Natural killer cell (primary cell): ENCODE data around the gene STAP2. TPM values are rescaled to one million over a fixed set of nuclear protein-coding genes. Genes with fewer than 3 reads are reported as not detected.

Experiments
- ATAC-seq, 3 donors: fragments of 150-1000 bp in 2 of 3; fragments of 200-7000 bp in 1 of 3; cut with Tn5 transposase; 1 replicate in 1 of 3; 2 replicates in 2 of 3; pipeline ENCODE4 v1.10.0; 2021; ENCODE audit warnings: mild to moderate bottlenecking in 2 of 3, moderate library complexity in 2 of 3
- DNase-seq, 2 donors: peaks; one replicate each; pipeline versions ENCODE4 v3.0.0 to v3.0.0-alpha.2; 2013 to 2021; ENCODE audit warnings: mixed read lengths in 1 of 2
- H3K27ac ChIP-seq: one replicate; pipeline ENCODE4 v1.5.1; 2013; ENCODE audit warnings: mild to moderate bottlenecking, low read length
- H3K27me3 ChIP-seq: one replicate; pipeline ENCODE4 v1.6.1; 2013; ENCODE audit warnings: low read length; ENCODE audit not compliant: control insufficient read depth, insufficient read depth
- H3K36me3 ChIP-seq: one replicate; pipeline ENCODE4 v1.6.1; 2013; ENCODE audit warnings: low read length; ENCODE audit not compliant: control insufficient read depth, insufficient read depth
- H3K4me1 ChIP-seq: one replicate; pipeline ENCODE4 v1.6.1; 2013; ENCODE audit warnings: low read length; ENCODE audit not compliant: control insufficient read depth, insufficient read depth
- H3K4me3 ChIP-seq: one replicate; pipeline ENCODE4 v1.5.1; 2013; ENCODE audit warnings: low read length
- H3K9me3 ChIP-seq: one replicate; pipeline ENCODE4 v1.6.1; 2013; ENCODE audit warnings: low read length; ENCODE audit not compliant: control insufficient read depth, insufficient read depth
- H3K27ac Mint-ChIP-seq, 2 donors: one replicate each; pipeline ENCODE4 v1.8.0; 2022; ENCODE audit warnings: mild to moderate bottlenecking in 2 of 2, mixed read lengths in 2 of 2, moderate library complexity in 1 of 2
- H3K27me3 Mint-ChIP-seq, 2 donors: one replicate each; pipeline ENCODE4 v1.8.0; 2022; ENCODE audit warnings: low read depth in 2 of 2, mixed read lengths in 2 of 2
- H3K36me3 Mint-ChIP-seq: one replicate; pipeline ENCODE4 v1.8.0; 2022; ENCODE audit warnings: mixed read lengths
- H3K4me1 Mint-ChIP-seq, 2 donors: one replicate each; pipeline ENCODE4 v1.8.0; 2022; ENCODE audit warnings: mixed read lengths in 2 of 2
- H3K4me3 Mint-ChIP-seq: one replicate; pipeline ENCODE4 v1.8.0; 2022; ENCODE audit warnings: mild to moderate bottlenecking, moderate library complexity, mixed read lengths
- H3K9me3 Mint-ChIP-seq, 2 donors: one replicate each; pipeline ENCODE4 v1.8.0; 2022; ENCODE audit warnings: mixed read lengths in 2 of 2
- CTCF ChIP-seq: fragments of 200-600 bp; IDR thresholded peaks from one replicate; pipeline ENCODE4 v1.8.0; 2022; ENCODE audit warnings: antibody characterized with exemption
- WGBS: methylation state at CpG from one replicate; pipeline ENCODE4 v1.1.7; 2013; ENCODE audit warnings: missing lambda C conversion rate; ENCODE audit not compliant: insufficient coverage; 5-methylcytosine and 5-hydroxymethylcytosine counted together
- intact Hi-C: fragments of 100-400 bp; cut with micrococcal nuclease; formaldehyde crosslinking; loops from one replicate; pipeline ENCODE4 v1.14.2; 2022
- total RNA-seq, 4 donors: library from RNA; stranded (reverse); fragments of 120-200 nt in 1 of 4; gene quantifications; one replicate each; pipeline versions ENCODE4 v1.2.3 to v1.2.4, GENCODE V29; 2013 to 2022

The STAP2 gene
- total RNA-seq, 3 donors from 2014 or later (not counting 1 experiment from before 2014, with no cell fraction given), result 1.4 to 3.3 (median 2.0) TPM

GRCh38 chr19:4342615-4343369, 4.2 kb upstream of the STAP2 start:
- peak; percentile 27 for TF ChIP-seq CTCF
- Histone ChIP-seq H3K4me1 (peaks cover 51% of the 10 kb centered on the region), H3K27me3 (no peaks in the 10 kb centered on the region), H3K4me3 (peak overlapping the region; percentile 90), H3K27ac (peak overlapping the region; percentile 89), H3K9me3 (no peaks in the 10 kb centered on the region), H3K36me3 (no peaks in the 10 kb centered on the region)
- Mint-ChIP-seq H3K27ac (peak overlapping the region; percentile 79 to 92), H3K9me3 (no peaks in the 10 kb centered on the region), H3K4me1 (peaks cover 24 to 59% of the 10 kb centered on the region in 2 donors), H3K36me3 (no peaks in the 10 kb centered on the region), H3K27me3 (no peaks in the 10 kb centered on the region), H3K4me3 (peak overlapping the region; percentile 93)
- under 1% methylated on average over 39 of the region's 39 CpGs for WGBS
- intact Hi-C loops, result loop anchor here (1.0 to 5.0 kb wide), 4 partner anchors 14 to 95 kb away; partner anchors contain the start of genes SH3GL1 and YJU2
- peak; percentile 79 to 92 (median 80) for ATAC-seq
- DNase-seq, result peak; percentile 87 to 98

DNA sequence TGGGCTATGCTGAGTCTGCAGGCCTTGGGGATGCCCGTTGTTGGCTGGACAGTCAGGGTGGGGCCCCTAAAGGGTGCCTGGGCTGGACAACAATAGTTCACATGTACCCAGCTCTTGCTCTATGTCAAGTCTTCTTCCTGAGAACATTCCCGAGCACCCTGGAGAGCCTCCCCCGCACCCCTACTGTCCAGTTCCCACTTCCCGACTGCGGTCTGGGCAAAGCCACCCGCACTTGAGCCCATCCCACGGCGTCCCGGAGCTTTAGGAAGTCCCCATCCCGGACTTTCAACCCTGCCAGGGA, 3.6 kb upstream of the STAP2 start:
- no peaks in the 10 kb centered on the region for H3K36me3 Mint-ChIP-seq
- no peaks in the 10 kb centered on the region for H3K9me3 ChIP-seq
- H3K27ac ChIP-seq, result peak overlapping the region; percentile 57
- no peak for ATAC-seq
- no peaks in the 10 kb centered on the region for H3K27me3 ChIP-seq
- no peaks in the 10 kb centered on the region for H3K9me3 Mint-ChIP-seq
- 6% methylated on average over 10 of the region's 10 CpGs for WGBS
- peak overlapping the region; percentile 90 for H3K4me3 ChIP-seq
- peak overlapping the region; percentile 93 for H3K4me3 Mint-ChIP-seq
- peak overlapping the region; percentile 79 to 92 for H3K27ac Mint-ChIP-seq
- intact Hi-C loops, result loop anchor here (1.0 to 5.0 kb wide), 4 partner anchors 14 to 95 kb away; partner anchors contain the start of genes SH3GL1 and YJU2
- H3K27me3 Mint-ChIP-seq, result no peaks in the 10 kb centered on the region
- DNase-seq, result no peak
- peaks cover 22 to 56% of the 10 kb centered on the region in 2 donors for H3K4me1 Mint-ChIP-seq
- peaks cover 50% of the 10 kb centered on the region for H3K4me1 ChIP-seq
- H3K36me3 ChIP-seq, result no peaks in the 10 kb centered on the region
- no peak for TF ChIP-seq CTCF

GRCh38 chr19:4337906-4338440, 654 bp downstream of the STAP2 start:
- intact Hi-C loops, result no loop called here
- H3K4me3 Mint-ChIP-seq, result peak overlapping the region; percentile 92
- H3K27me3 ChIP-seq, result no peaks in the 10 kb centered on the region
- no peaks in the 10 kb centered on the region for H3K36me3 Mint-ChIP-seq
- H3K4me3 ChIP-seq, result peak overlapping the region; percentile 39
- H3K9me3 ChIP-seq, result no peaks in the 10 kb centered on the region
- H3K9me3 Mint-ChIP-seq, result peaks cover 0 to 11% of the 10 kb centered on the region in 2 donors
- no peaks in the 10 kb centered on the region for H3K27me3 Mint-ChIP-seq
- TF ChIP-seq CTCF, result no peak
- WGBS, result 24% methylated on average over 11 of the region's 14 CpGs
- DNase-seq, result peak in 1 of 2 donors; percentile 47
- H3K36me3 ChIP-seq, result no peaks in the 10 kb centered on the region
- H3K27ac ChIP-seq, result peak overlapping the region; percentile 39
- H3K4me1 ChIP-seq, result peaks cover 23% of the 10 kb centered on the region
- H3K27ac Mint-ChIP-seq, result peak overlapping the region; percentile 75 to 85
- H3K4me1 Mint-ChIP-seq, result peaks cover 12 to 37% of the 10 kb centered on the region in 2 donors
- no peak for ATAC-seq
